MCF 10A (cell line): ENCODE measurements around the gene FOXR1. TPM values are rescaled to one million over a fixed set of nuclear protein-coding genes. Genes with fewer than 3 reads are reported as not detected.

Experiments
- BruUV-seq: library from RNA; stranded (reverse); fragments of 400-500 nt; replicated peaks from 2 replicates; lab custom pipeline; 2021; lab: Mats Ljungman, UMichigan
- CTCF ChIA-PET: fragments of 300-600 bp; sonication (Branson Sonifier 250); formaldehyde crosslinking; extraction: SDS; loops from one replicate; lab custom pipeline; 2021; ENCODE audit warnings: antibody characterized with exemption, inconsistent platforms; lab: Yijun Ruan, JAX
- POLR2A ChIA-PET: fragments of 300-600, 350-650 bp; sonication (Branson Sonifier 250); formaldehyde crosslinking; extraction: SDS; loops from one replicate; lab custom pipeline; 2020; ENCODE audit warnings: antibody characterized with exemption, inconsistent platforms; lab: Yijun Ruan, JAX
- DNase-seq: peaks from one replicate; pipeline ENCODE4 v3.0.0-alpha.2; 2018; ENCODE audit not compliant: unreplicated experiment
- H3K27ac Mint-ChIP-seq: one replicate; pipeline ENCODE4 v1.8.0; 2022; ENCODE audit warnings: mild to moderate bottlenecking, low read depth, mixed read lengths; ENCODE audit not compliant: unreplicated experiment
- H3K27me3 Mint-ChIP-seq: one replicate; pipeline ENCODE4 v1.8.0; 2022; ENCODE audit warnings: mixed read lengths; ENCODE audit not compliant: insufficient read depth, unreplicated experiment
- H3K36me3 Mint-ChIP-seq: one replicate; pipeline ENCODE4 v1.8.0; 2022; ENCODE audit warnings: mild to moderate bottlenecking, moderate library complexity, mixed read lengths; ENCODE audit not compliant: insufficient read depth, unreplicated experiment
- H3K4me1 Mint-ChIP-seq: one replicate; pipeline ENCODE4 v1.8.0; 2022; ENCODE audit warnings: mixed read lengths; ENCODE audit not compliant: insufficient read depth, unreplicated experiment
- H3K4me3 Mint-ChIP-seq: one replicate; pipeline ENCODE4 v1.8.0; 2022; ENCODE audit warnings: mild to moderate bottlenecking, moderate library complexity, mixed read lengths; ENCODE audit not compliant: unreplicated experiment
- H3K9me3 Mint-ChIP-seq: one replicate; pipeline ENCODE4 v1.8.0; 2022; ENCODE audit warnings: mixed read lengths; ENCODE audit not compliant: unreplicated experiment
- CTCF ChIP-seq: fragments of 200-600 bp; IDR thresholded peaks from one replicate; pipeline ENCODE4 v1.8.0; 2022; ENCODE audit warnings: antibody characterized with exemption, mild to moderate bottlenecking; ENCODE audit not compliant: unreplicated experiment
- intact Hi-C: fragments of 100-400 bp; cut with micrococcal nuclease; formaldehyde crosslinking; loops from 2 replicates; pipeline ENCODE4 v1.14.1; 2022
- total RNA-seq: library from RNA; stranded (reverse); gene quantifications from 2 replicates; pipeline ENCODE4 v1.2.3, GENCODE V29; 2022

The FOXR1 gene
- total RNA-seq, 1 experiment from 2014 or later = not detected

DNA sequence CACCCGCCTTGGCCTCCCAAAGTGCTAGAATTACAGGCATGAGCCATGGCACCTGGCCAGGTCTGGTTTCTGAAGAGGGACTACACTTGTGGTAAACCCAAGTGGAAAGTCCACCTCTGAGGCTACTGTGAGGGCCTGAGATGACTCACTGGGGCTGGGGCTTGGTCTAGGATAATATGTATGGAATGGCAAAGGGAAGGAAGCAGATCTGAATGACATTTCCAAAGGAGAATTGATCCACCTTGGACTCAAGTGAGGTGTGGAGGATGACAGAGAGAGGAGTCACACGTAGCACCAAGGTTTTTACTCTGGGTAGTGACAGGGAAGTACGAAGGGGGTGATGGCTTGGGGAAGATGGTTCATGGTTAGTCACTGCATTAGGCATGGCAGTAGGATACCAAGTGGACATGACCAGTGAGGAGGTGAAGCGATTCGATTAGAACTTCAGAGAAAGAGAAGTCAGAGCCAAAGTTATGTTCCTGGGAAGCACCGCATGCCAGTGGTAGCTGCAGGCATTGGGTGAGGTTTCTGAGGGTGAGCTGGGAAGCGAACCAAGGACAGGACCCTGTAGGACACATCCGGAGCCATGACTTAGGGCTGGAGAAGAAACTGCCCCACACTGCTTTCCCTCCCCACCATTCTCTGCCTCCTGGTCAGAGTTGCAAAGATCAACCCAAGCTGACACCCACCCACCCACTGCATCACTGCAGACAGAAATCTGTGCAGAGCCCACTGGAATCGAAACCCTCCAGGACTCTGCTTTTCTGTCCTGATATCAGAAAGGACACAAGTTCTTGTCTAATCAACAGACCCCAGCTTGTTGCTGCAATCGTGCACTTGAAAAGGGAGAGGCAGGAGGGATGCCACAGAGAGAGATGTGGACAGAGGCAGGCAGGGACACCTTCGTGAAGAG lies 32.8 kb upstream of the FOXR1 start:
- peak; percentile 69 for DNase-seq
- Mint-ChIP-seq H3K9me3 (no peaks in the 10 kb centered on the region), H3K36me3 (no peaks in the 10 kb centered on the region), H3K27me3 (no peaks in the 10 kb centered on the region), H3K4me1 (peaks cover 6% of the 10 kb centered on the region), H3K27ac (no peak overlapping the region), H3K4me3 (no peak overlapping the region)
- intact Hi-C loops = no loop called here
- TF ChIP-seq CTCF = no peak
- BruUV-seq = no TSS peak
- POLR2A ChIA-PET = interaction anchor here (0.8 kb wide), 1 partner anchor 8 kb away, joined by 3 read pairs; no protein-coding TSS in a partner anchor
- CTCF ChIA-PET = interaction anchor here (0.6 to 1.5 kb wide), 2 partner anchors 9 to 522 kb away, joined by 3 read pairs; no protein-coding TSS in a partner anchor

DNA sequence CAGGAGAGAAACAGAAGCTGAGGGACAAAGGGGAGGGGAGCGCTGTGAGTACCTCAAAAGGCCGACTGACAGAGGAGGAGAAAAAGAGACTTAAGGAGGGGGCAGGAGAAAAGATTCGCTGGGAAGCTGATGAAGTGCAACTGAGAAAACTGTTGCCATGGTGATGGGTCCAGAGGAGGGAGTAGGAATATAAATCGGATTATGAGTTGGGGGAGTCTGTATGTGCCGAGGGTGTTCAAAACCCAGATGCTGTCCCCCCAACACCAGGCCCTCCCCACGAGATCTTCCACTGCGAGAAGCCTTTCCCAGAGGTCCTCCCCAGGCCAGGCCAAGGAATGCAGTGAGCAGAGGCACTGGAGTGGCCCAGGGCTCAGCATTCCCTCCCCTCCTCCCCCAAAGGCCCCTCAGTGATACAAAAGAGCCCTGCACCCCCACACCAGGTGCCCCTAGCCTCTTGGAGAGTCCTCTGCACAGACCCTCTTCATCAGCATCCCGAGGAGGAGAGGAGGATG lies 32.1 kb upstream of the FOXR1 start:
- Mint-ChIP-seq H3K4me1 (peaks cover 6% of the 10 kb centered on the region), H3K36me3 (no peaks in the 10 kb centered on the region), H3K4me3 (no peak overlapping the region), H3K27me3 (no peaks in the 10 kb centered on the region), H3K27ac (no peak overlapping the region), H3K9me3 (no peaks in the 10 kb centered on the region)
- intact Hi-C loops = no loop called here
- POLR2A ChIA-PET = no interaction called here
- no TSS peak for BruUV-seq
- CTCF ChIA-PET = interaction anchor here (0.6 to 1.5 kb wide), 2 partner anchors 9 to 521 kb away, joined by 3 read pairs; no protein-coding TSS in a partner anchor
- DNase-seq = no peak
- TF ChIP-seq CTCF = no peak

- Mint-ChIP-seq H3K36me3 (no peaks in the 10 kb centered on the region), H3K9me3 (no peaks in the 10 kb centered on the region), H3K4me1 (peaks cover 6% of the 10 kb centered on the region), H3K4me3 (no peak overlapping the region), H3K27me3 (peaks cover 5% of the 10 kb centered on the region), H3K27ac (no peak overlapping the region)
- intact Hi-C loops = no loop called here
- no peak for TF ChIP-seq CTCF
- CTCF ChIA-PET = interaction anchor here (0.7 to 1.5 kb wide), 3 partner anchors 10 to 89 kb away, joined by 3 read pairs; no protein-coding TSS in a partner anchor
- POLR2A ChIA-PET = no interaction called here
- no peak for DNase-seq
- no TSS peak for BruUV-seq
Observed at GRCh38 chr11:118939953-118940598, 31.5 kb upstream of the FOXR1 start.

DNA sequence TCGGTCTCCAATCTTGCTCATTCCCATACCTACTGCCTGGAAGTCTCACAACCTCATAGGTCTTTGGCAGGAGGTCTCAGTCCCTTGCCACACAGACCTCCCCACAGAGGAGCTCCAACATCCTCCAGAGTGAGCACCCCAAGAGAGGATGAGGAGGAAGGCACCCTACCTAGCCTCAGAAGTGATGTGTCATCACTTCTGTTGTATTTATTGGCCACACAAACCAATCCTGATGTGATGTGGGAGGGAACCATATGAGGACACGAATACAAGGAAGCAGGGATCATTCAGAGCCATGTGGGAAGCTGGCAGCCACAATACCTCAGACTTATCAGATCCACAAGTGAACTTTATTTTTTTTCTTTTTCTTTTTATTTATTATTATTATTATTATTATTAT lies 24.5 kb upstream of the FOXR1 start:
- H3K4me3 Mint-ChIP-seq = no peak overlapping the region
- H3K4me1 Mint-ChIP-seq = no peaks in the 10 kb centered on the region
- CTCF ChIA-PET = interaction anchor here (0.5 to 1.9 kb wide), 3 partner anchors 10 to 859 kb away, joined by 3 to 6 read pairs (median 5); no protein-coding TSS in a partner anchor
- no peaks in the 10 kb centered on the region for H3K9me3 Mint-ChIP-seq
- H3K27me3 Mint-ChIP-seq = peaks cover 32% of the 10 kb centered on the region
- BruUV-seq = no TSS peak
- H3K27ac Mint-ChIP-seq = no peak overlapping the region
- TF ChIP-seq CTCF = no peak
- DNase-seq = no peak
- POLR2A ChIA-PET = interaction anchor here (0.6 kb wide), 1 partner anchor 180 kb away, joined by 3 read pairs; no protein-coding TSS in a partner anchor
- H3K36me3 Mint-ChIP-seq = no peaks in the 10 kb centered on the region
- intact Hi-C loops = no loop called here
